ELF-1 (cell line): ENCODE results near the gene TM9SF1.
A peak's percentile ranks its signal among the peaks of the same experiment; 100 is the strongest.
"Not testable (repeated sequence)": the region's sequence is repeated elsewhere in the genome, so short reads cannot be mapped to it uniquely, and the experiment has no call there.

ENCODE experiments used
- DNase-seq: peaks from one replicate; pipeline ENCODE4 v3.0.0-alpha.2; 2016; ENCODE audit warnings: low read depth, low spot score

The TM9SF1 gene

DNA sequence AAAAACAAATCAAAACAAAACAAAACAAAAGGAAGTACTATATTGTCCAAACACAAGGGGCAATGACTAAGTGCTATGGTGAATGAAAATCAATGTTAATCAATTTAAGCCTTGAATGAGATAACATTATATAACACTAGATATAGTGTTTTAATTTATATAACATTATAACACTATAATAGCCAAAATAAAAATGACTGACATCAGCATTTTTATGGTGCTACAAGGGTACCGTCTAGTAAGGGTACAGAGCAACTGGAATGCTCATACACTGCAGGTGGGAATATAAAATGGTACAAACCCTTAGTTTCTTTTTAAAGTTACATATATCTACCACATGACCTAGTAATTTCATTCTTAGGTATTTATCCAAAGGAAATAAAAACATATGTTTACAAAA is 31.2 kb upstream of the TM9SF1 start:
- no peak for DNase-seq

- DNase-seq = no peak
Observed at GRCh38 chr14:24224618-24225071, 29.4 kb upstream of the TM9SF1 start.

GRCh38 chr14:24222987-24223386 is 27.7 kb upstream of the TM9SF1 start:
- not testable (repeated sequence) for DNase-seq

GRCh38 chr14:24219521-24219920 is 24.3 kb upstream of the TM9SF1 start:
- DNase-seq = no peak

GRCh38 chr14:24219080-24219479 is 23.8 kb upstream of the TM9SF1 start:
- no peak for DNase-seq

GRCh38 chr14:24216876-24217275 is 21.6 kb upstream of the TM9SF1 start:
- not testable (repeated sequence) for DNase-seq

DNA sequence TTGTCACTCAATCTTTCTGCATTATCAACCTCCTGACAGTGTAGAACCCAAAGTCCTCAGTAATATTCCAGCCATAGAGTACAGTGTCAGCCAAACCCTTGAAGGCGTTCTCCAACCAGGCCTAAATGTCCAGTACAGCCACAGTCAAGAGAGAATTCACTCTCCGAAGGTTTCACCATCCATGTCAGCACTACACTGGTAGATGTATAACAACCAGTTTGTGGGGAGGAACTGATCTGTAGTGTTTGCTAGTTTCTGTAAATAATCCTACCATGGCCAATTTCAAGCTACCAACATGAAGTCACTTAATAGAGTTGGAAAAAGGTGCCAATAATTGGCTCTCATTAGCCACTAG is 21.1 kb upstream of the TM9SF1 start:
- no peak for DNase-seq

- DNase-seq = peak; percentile 91
Observed at GRCh38 chr14:24215495-24216344, 20.5 kb upstream of the TM9SF1 start, which contains the start of gene MDP1. MDP1 (minus strand) TSS chr14:24216066; CDS start chr14:24215955, 111 bp downstream.

GRCh38 chr14:24213866-24214662 is 18.8 kb upstream of the TM9SF1 start:
- DNase-seq = no peak

DNA sequence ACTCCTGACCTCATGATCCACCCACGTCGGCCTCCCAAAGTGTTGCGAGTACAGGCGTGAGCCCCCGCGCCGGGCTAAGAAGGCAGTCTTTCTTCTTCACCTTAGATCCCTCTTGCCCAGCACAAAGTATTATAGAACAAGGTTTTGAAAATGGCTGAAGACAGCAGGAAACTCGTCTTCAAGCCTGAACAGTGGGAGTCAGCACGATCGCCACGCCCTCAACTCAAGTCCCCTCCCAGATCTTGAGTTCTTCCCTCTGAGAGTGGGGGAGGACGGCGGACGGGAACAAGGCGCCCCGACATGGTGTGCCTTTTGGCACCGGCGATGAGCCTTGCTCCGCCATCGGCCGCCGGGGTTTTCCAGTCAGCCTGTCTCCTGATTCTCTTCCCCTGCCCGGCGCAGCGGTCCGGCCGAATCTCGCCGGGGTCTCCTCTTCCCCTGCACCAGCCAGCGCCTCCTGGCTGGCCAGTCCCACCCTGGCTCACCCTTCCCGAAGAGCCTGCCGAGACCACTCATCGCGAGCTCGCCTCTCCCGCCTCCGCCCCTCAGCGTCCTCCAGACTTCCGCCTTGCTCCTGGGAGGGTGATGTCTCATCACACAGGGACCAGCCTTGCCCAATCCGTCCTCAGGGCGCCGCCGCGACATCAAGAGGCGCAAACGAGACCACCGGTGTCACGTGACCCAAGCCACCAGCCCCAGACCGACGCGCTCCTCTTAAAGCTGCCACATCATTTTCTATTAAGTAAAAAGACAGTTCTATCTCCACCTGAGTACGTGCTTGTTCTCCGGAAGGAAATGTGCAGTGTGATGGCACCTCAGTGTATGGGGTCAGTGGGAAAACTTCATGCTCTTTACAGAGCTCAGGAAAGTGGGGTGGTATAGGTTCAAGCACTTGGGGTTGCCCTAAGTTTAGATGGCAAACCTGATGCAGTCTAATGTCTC is 18.0 kb upstream of the TM9SF1 start, which contains the start of gene CHMP4A:
TSS of gene CHMP4A (minus strand) at position 565 of the 942 bp plus-strand sequence. CDS start at position 516, 49 bp downstream.
- DNase-seq = peak; percentile 99

DNA sequence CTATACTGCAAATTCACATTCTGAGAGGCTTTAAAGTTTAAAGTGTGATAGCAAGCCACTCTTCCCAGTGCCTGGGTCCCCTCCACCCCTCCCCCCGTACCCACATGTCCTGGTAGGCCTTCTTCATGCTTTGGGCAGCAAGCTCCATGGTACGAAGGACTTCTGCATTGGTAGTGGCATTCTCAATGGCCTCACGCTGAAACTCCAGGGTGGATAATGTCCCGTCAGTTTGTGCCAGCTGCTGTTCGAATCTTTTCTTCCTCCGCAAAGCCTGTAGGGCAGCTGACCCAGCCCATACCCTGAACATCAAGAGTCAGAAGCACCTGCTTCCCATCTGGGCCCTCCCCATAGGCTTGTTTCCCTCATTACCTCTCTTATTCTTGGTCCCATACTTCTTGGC is 16.1 kb upstream of the TM9SF1 start:
- no peak for DNase-seq

DNA sequence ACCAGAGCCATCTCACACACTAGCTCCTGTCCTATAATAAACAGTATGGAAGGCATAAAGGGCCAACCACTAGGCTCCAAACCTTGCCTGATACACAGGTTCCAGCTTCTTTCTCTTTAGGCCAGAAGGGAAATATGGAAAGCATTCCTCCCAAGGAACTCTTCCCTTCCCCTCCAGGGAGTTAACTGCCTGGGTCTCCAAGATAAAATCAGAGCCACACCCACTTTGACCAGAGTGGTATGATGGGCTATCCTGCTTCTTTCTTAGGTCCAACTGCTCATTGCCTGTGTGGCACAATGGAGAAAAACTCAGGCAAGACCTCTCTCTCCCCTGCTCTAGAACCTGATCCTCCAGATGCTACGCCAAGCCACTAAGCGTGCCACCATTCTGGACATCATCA is 12.4 kb upstream of the TM9SF1 start:
- no peak for DNase-seq

DNA sequence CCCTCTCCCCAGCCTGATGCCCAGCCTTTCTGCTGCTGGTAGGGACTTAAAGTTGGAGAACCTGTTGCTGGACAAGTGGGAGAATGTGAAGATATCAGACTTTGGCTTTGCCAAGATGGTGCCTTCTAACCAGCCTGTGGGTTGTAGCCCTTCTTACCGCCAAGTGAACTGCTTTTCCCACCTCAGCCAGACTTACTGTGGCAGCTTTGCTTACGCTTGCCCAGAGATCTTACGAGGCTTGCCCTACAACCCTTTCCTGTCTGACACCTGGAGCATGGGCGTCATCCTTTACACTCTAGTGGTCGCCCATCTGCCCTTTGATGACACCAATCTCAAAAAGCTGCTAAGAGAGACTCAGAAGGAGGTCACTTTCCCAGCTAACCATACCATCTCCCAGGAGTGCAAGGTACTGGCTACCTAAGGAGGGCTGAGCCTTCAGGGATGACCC is 11.9 kb upstream of the TM9SF1 start:
- no peak for DNase-seq

- DNase-seq = no peak
Observed at GRCh38 chr14:24206260-24207103, 11.2 kb upstream of the TM9SF1 start.

- no peak for DNase-seq
Observed at GRCh38 chr14:24204163-24205146, 9.2 kb upstream of the TM9SF1 start.

DNA sequence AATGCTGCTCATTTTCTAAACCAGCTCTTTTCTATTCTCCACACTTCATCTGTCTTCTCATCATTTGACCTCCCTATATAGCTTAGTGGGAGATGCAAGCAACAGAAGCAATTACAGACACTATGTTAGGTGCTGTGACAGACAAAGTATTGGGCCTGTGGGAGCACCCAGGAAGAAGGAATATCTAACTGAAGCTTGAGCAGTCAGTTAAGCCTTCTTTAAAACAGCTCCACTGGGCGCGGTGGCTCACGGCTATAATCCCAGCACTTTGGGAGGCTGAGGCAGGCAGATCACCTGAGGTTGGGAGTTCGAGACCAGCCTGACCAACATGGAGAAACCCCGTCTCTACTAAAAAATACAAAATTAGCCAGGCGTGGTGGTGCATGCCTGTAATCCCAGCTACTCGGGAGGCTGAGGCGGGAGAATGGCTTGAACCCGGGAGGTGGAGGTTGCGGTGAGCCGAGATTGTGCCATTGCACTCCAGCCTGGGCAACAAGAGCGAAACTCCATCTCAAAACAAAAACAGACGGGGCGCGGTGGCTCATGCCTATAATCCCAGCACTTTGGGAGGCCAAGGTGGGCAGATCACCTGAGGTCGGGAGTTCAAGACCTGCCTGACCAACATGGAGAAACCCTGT is 8.1 kb upstream of the TM9SF1 start:
- not testable (repeated sequence) for DNase-seq

DNA sequence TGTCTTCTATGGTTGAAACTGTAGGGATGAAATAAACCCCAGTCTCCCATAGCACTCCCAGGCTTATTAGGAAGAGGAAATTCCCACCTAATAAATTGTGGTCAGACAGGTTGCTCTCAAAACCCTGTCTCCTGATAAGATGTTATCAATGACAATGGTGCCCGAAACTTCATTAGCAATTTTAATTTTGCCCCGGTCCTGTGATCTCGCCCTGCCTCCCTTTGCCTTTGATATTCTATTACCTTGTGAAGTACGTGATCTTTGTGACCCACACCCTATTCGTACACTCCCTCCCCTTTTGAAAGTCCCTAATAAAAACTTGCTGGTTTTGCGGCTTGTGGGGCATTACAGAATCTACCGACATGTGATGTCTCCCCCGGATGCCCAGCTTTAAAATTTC is 7.3 kb upstream of the TM9SF1 start:
- DNase-seq = peak; percentile 35

DNA sequence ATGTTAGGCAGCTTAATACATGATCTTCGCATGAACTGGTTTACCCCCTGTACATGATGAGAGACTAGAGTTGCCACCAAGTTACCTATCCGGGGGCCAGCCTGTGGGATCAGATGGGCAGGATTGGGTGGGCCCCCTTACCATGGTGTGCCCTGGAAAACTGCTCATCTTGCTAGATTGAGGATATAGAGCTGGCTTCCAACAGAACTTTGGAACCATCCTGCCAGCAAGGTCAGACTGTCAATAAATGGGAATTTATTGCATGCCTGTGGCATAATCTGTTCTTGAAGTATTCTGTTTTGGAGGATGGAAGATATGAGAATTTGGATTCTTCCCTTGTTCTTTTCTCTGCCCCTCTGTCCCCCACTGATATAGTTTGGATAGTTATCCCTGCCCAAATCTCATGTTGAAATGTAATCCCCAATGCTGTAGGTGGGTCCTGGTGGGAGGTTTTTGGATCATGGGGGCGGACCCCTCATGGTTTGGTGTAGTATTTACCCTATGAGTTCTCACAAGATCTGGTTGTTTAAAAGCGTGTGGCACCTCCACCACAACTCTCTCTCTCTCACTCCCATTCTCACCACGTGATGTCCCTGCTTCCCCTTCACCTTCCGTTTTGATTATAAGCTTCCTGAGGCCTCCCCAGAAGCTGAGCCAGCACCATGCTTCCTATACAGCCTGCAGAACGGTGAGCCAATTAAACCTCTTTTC is 3.7 kb upstream of the TM9SF1 start:
- DNase-seq = no peak
